IMR-90 (cell line): ENCODE data around the gene PSG2. TPM values are rescaled to one million over a fixed set of nuclear protein-coding genes. Genes with fewer than 3 reads are reported as not detected.
"Not testable (repeated sequence)": the region's sequence is repeated elsewhere in the genome, so short reads cannot be mapped to it uniquely, and the experiment has no call there.

ENCODE experiments used
- ATAC-seq: fragments of 200-7000 bp; cut with Tn5 transposase; 2 replicates; pipeline ENCODE4 v1.9.1; 2020; ENCODE audit warnings: low read depth, mild to moderate bottlenecking, moderate library complexity
- BruUV-seq: library from RNA; stranded (reverse); fragments of 400-500 nt; replicated peaks from 2 replicates; lab custom pipeline; 2021; lab: Mats Ljungman, UMichigan
- CTCF ChIA-PET: fragments of 300-600 bp; formaldehyde crosslinking; extraction: SDS; loops from one replicate; lab custom pipeline; 2021; ENCODE audit warnings: antibody characterized with exemption; lab: Yijun Ruan, JAX
- POLR2A ChIA-PET: fragments of 300-600 bp; sonication (Branson Sonifier 250); formaldehyde crosslinking; loops from one replicate; lab custom pipeline; 2022; ENCODE audit warnings: antibody characterized with exemption; ENCODE audit not compliant: unreplicated experiment; lab: Charles Lee
- DNase-seq: peaks from one replicate; pipeline ENCODE4 v3.0.0; 2013
- H2AFZ ChIP-seq: replicated peaks from 2 replicates; pipeline ENCODE3; 2013; ENCODE audit warnings: low read length, mild to moderate bottlenecking; ENCODE audit not compliant: poor library complexity
- H2AK5ac ChIP-seq: 2 replicates; pipeline ENCODE4 v1.6.1; 2013; ENCODE audit warnings: low read depth, low read length, inconsistent platforms
- H2AK9ac ChIP-seq: replicated peaks from 2 replicates; pipeline ENCODE3; 2013; ENCODE audit warnings: mild to moderate bottlenecking, low read depth, low read length, moderate library complexity; ENCODE audit not compliant: poor library complexity
- H2BK120ac ChIP-seq: 2 replicates; pipeline ENCODE4 v1.6.1; 2013; ENCODE audit warnings: low read depth, low read length, inconsistent platforms
- H2BK15ac ChIP-seq: 3 replicates; pipeline ENCODE4 v1.6.1; 2013; ENCODE audit warnings: low read depth, low read length, inconsistent platforms
- H2BK20ac ChIP-seq: 2 replicates; pipeline ENCODE4 v1.6.1; 2013; ENCODE audit warnings: low read depth, mild to moderate bottlenecking, inconsistent platforms, low read length, moderate library complexity
- H2BK5ac ChIP-seq: 2 replicates; pipeline ENCODE4 v1.6.1; 2013; ENCODE audit warnings: mild to moderate bottlenecking, low read depth, low read length, inconsistent platforms; ENCODE audit not compliant: poor library complexity, severe bottlenecking
- H3K14ac ChIP-seq: replicated peaks from 2 replicates; pipeline ENCODE4 v1.6.1; 2013; ENCODE audit warnings: low read depth, low read length, inconsistent platforms
- H3K18ac ChIP-seq: 2 replicates; pipeline ENCODE4 v1.6.1; 2013; ENCODE audit warnings: low read depth, low read length, control low read depth
- H3K23ac ChIP-seq: 2 replicates; pipeline ENCODE4 v1.6.1; 2013; ENCODE audit warnings: low read depth, low read length, inconsistent platforms
- H3K27ac ChIP-seq: 2 replicates; pipeline ENCODE4 v1.5.1; 2013; ENCODE audit warnings: mild to moderate bottlenecking, control low read depth, low read length; ENCODE audit not compliant: insufficient read depth
- H3K27me3 ChIP-seq: 2 replicates; pipeline ENCODE4 v1.6.1; 2013; ENCODE audit warnings: low read length; ENCODE audit not compliant: control insufficient read depth, insufficient read depth
- H3K36me3 ChIP-seq: 2 replicates; pipeline ENCODE4 v1.6.1; 2013; ENCODE audit warnings: low read length, mixed read lengths; ENCODE audit not compliant: control insufficient read depth, insufficient read depth
- H3K4ac ChIP-seq: 2 replicates; pipeline ENCODE4 v1.6.1; 2013; ENCODE audit warnings: low read depth, low read length, inconsistent platforms
- H3K4me1 ChIP-seq: 2 replicates; pipeline ENCODE4 v1.6.1; 2013; ENCODE audit warnings: low read length, mixed read lengths; ENCODE audit not compliant: control insufficient read depth, insufficient read depth
- H3K4me2 ChIP-seq: 2 replicates; pipeline ENCODE4 v1.6.1; 2013; ENCODE audit warnings: low read depth, mild to moderate bottlenecking, control low read depth, low read length, moderate library complexity
- H3K4me3 ChIP-seq: 2 replicates; pipeline ENCODE4 v1.5.1; 2013; ENCODE audit warnings: low read depth, mild to moderate bottlenecking, control low read depth, low read length, moderate library complexity; ENCODE audit not compliant: insufficient read depth
- H3K56ac ChIP-seq: 2 replicates; pipeline ENCODE4 v1.6.1; 2013; ENCODE audit warnings: low read length, inconsistent platforms; ENCODE audit not compliant: insufficient read depth; ENCODE audit errors: extremely low read depth
- H3K79me1 ChIP-seq, 2 experiments: 2 replicates each; pipeline ENCODE4 v1.6.1; 2013; ENCODE audit warnings: low read length in 2 of 2, inconsistent platforms in 1 of 2, low read depth in 1 of 2
- H3K9ac ChIP-seq: 2 replicates; pipeline ENCODE4 v1.6.1; 2013; ENCODE audit warnings: low read depth, low read length, control low read depth
- H3K9me1 ChIP-seq: 2 replicates; pipeline ENCODE4 v1.6.1; 2013; ENCODE audit warnings: low read length, inconsistent platforms; ENCODE audit not compliant: insufficient read depth
- H3K9me3 ChIP-seq: 2 replicates; pipeline ENCODE4 v1.6.1; 2013; ENCODE audit warnings: low read length; ENCODE audit not compliant: control insufficient read depth, insufficient read depth
- H4K20me1 ChIP-seq: 2 replicates; pipeline ENCODE4 v1.6.1; 2013; ENCODE audit warnings: low read length, inconsistent platforms; ENCODE audit not compliant: insufficient read depth
- H4K5ac ChIP-seq: 2 replicates; pipeline ENCODE4 v1.6.1; 2013; ENCODE audit warnings: mild to moderate bottlenecking, low read depth, low read length, control low read depth
- H4K8ac ChIP-seq, 2 experiments: 2 replicates each; pipeline ENCODE4 v1.6.1; 2013; ENCODE audit warnings: low read depth in 2 of 2, low read length in 2 of 2, control low read depth in 1 of 2, inconsistent platforms in 1 of 2
- H4K91ac ChIP-seq: 2 replicates; pipeline ENCODE4 v1.6.1; 2013; ENCODE audit warnings: low read depth, low read length, inconsistent platforms; ENCODE audit not compliant: insufficient read depth
- BHLHE40 ChIP-seq: fragments of 150-350 bp; IDR thresholded peaks from 2 replicates; pipeline ENCODE4 v1.6.1; 2016; ENCODE audit warnings: mild to moderate bottlenecking, low read depth, low read length
- FOS ChIP-seq: fragments of 150-350 bp; IDR thresholded peaks from 2 replicates; pipeline ENCODE4 v1.6.1; 2016; ENCODE audit warnings: low read depth, low read length
- MAFK ChIP-seq: IDR thresholded peaks from 2 replicates; pipeline ENCODE4 v1.6.1; 2012; ENCODE audit warnings: low read depth, low read length, improper control_type of control experiment
- RAD21 ChIP-seq: IDR thresholded peaks from 2 replicates; pipeline ENCODE4 v1.6.1; 2012; ENCODE audit warnings: low read length, improper control_type of control experiment
- WGBS, 2 experiments: methylation state at CpG; one replicate each; pipeline versions ENCODE4 v1.1.5 to v1.1.7; 2013; ENCODE audit warnings: missing lambda C conversion rate in 2 of 2; ENCODE audit not compliant: insufficient read length in 1 of 2; ENCODE audit errors: extremely low coverage in 2 of 2; 5-methylcytosine and 5-hydroxymethylcytosine counted together
- dilution Hi-C: fragments of 300-500 bp; cut with HindIII; formaldehyde crosslinking; loops from one replicate; pipeline ENCODE4 v1.14.3; 2018; ENCODE audit warnings: low sequenced_read_pairs; ENCODE audit not compliant: unreplicated experiment
- in situ Hi-C: fragments of 300-500 bp; cut with MboI; formaldehyde crosslinking; loops from 3 replicates; pipeline ENCODE4 v1.14.3; 2019; ENCODE audit warnings: low sequenced_read_pairs, inconsistent platforms, mixed read lengths
- intact Hi-C: fragments of 100-400 bp; cut with micrococcal nuclease; formaldehyde crosslinking; loops from 2 replicates; pipeline ENCODE4 v1.10.0; 2022
- polyA plus RNA-seq, 3 experiments: library from polyadenylated mRNA; depleted of rRNA; stranded (reverse); fragments of >200 nt; gene quantifications; 2 replicates each; pipeline ENCODE4 v1.2.3, GENCODE V29; 2012; ENCODE audit warnings: low replicate concordance in 1 of 3
- total RNA-seq: library from RNA; depleted of rRNA; stranded (reverse); fragments of >200 nt; gene quantifications from 2 replicates; pipeline ENCODE4 v1.2.3, GENCODE V29; 2012

PSG2 gene
- total and polyA plus RNA-seq, 2 of the 4 experiments (the other 2 are of a cell fraction), result 0.18 to 0.31 TPM

DNA sequence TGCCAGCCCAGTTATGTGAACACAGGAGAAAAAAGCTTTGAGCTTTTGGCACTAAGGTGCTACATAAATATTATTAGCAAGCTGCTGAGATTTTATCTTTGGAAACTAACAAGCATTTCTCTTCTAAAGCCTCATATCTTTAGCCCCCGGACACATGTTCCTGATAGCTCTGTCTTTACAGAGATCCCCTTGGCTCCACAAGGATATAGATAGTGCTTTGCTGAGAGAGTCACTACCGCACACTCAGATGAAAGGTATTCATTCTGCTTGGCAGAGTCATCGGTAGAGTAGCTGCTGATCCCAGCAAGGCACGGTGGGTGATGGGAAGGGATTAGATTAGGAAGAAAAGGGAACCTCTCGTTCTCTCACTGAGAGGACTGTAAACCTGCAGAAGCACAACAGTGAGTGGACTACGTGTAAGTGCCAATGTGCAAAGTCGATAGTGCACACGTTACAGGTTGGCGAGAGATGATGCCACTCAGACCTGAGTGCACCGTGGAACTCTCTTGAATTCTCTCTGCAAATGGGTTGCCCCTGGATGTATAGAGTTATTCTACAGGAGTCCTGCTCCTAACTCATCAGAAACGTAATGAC is 38.0 kb upstream of the PSG2 start:
- H3K27me3 ChIP-seq, dilution Hi-C loops, H4K20me1 ChIP-seq, H2AK9ac ChIP-seq, POLR2A ChIA-PET, H3K36me3 ChIP-seq, CTCF ChIA-PET, H3K4me3 ChIP-seq, H3K9me3 ChIP-seq, BruUV-seq: not testable (repeated sequence)
- DNase-seq (peak; percentile 93), ATAC-seq (peak; percentile 83)
- Histone ChIP-seq H2BK15ac (peak overlapping the region; percentile 97; the same call in 2 of the 3 replicates), H3K9ac (peak overlapping the region; percentile 64; the same call in 1 of the 2 replicates), H3K23ac (peak overlapping the region; percentile 99), H4K91ac (peak overlapping the region; percentile 99), H3K79me1 (peaks cover 0 to 21% of the 10 kb centered on the region in 2 experiments; a peak in 3 of 4 replicates), H3K9me1 (peaks cover 14% of the 10 kb centered on the region; the same call in 1 of the 2 replicates), H4K5ac (peak overlapping the region; percentile 96), H3K4ac (peak overlapping the region; percentile 99), H3K4me1 (peaks cover 13% of the 10 kb centered on the region; the same call in 1 of the 2 replicates), H3K56ac (peak overlapping the region; percentile 75), H3K4me2 (peak overlapping the region; percentile 39; the same call in 1 of the 2 replicates), H3K14ac (peak overlapping the region; percentile 98), H2BK5ac (peak overlapping the region; percentile 100), H2AK5ac (peak overlapping the region; percentile 99), H2AFZ (peak overlapping the region; percentile 43), H2BK120ac (peak overlapping the region; percentile 99), H2BK20ac (peak overlapping the region; percentile 100), H3K18ac (peak overlapping the region; percentile 98), H4K8ac (peak overlapping the region; percentile 24 to 99), H3K27ac (peak overlapping the region; percentile 91)
- intact Hi-C loops (loop anchor here (5.0 kb wide), 1 partner anchor 62 kb away; no protein-coding TSS in a partner anchor), in situ Hi-C loops (loop anchor here (10.0 kb wide), 1 partner anchor 144 kb away; the partner anchor contains the start of gene PSG9)
- TF ChIP-seq BHLHE40, result 0 out of 2 replicates have a peak, but pooled peaks have one; percentile 9
- peak; percentile 81 for TF ChIP-seq FOS
- peak; percentile 56; the same call in 1 of the 2 replicates for TF ChIP-seq MAFK
- 0 out of 2 replicates have a peak, but pooled peaks have one; percentile 9 for TF ChIP-seq RAD21
- 0% methylated on average over 2 of the region's 11 CpGs; no CpG with 5 or more reads in 1 of the 2 experiments for WGBS, 2 experiments
